Endometrial microvascular endothelial cells (primary cell): ENCODE measurements around the gene PLA2G4B. TPM values are rescaled to one million over a fixed set of nuclear protein-coding genes. Genes with fewer than 3 reads are reported as not detected.

Experiments
- in situ Hi-C: cut with HindIII; loops from 2 replicates; pipeline ENCODE4 v1.10.0; 2017; ENCODE audit warnings: low sequenced_read_pairs, low pct_unique_long_range_greater_than_20kb; ENCODE audit errors: inconsistent ontology term
- total RNA-seq: library from RNA; depleted of rRNA; stranded (reverse); fragments of >200 nt; gene quantifications from one replicate; pipeline ENCODE4 v1.2.3, GENCODE V29; 2015; ENCODE audit errors: inconsistent ontology term

Gene PLA2G4B
- total RNA-seq, 1 donor from 2014 or later, result not detected

DNA sequence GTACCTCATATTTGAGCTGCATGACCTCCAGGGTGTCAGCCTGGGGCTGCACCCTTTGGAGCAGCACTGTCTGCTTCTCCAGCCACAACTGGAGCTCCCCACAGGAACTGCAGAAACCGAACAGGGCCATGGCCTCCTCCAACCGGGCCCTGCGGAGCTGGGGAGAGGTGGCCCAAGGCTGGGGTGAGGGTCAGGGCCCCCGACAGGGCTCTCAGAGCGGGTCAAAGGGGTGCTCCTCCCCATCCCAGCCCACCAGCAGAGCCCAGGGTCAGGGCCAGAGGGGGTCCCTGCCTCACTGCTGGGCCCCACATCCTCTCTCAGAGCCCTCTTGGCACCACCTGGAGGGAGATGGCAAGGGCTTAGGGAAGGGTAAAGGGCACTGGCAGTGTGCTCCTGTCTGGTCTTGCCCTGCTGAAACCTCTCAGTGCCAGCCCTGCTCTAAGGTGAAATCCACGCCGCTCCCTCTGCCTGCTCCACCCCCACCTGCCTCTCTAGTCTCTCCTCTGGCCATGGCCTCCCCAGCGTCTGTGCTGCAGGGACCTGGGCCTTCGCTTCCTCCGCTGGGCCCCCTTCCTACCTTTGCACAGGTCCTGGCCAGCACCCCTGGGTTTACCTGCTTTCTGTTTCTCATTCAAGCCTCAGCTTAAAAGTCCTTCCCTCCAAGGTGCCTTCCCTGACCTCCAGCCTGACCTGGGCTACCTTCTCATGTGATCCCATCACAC lies 41.7 kb downstream of the PLA2G4B start:
- in situ Hi-C loops, result no loop called here

DNA sequence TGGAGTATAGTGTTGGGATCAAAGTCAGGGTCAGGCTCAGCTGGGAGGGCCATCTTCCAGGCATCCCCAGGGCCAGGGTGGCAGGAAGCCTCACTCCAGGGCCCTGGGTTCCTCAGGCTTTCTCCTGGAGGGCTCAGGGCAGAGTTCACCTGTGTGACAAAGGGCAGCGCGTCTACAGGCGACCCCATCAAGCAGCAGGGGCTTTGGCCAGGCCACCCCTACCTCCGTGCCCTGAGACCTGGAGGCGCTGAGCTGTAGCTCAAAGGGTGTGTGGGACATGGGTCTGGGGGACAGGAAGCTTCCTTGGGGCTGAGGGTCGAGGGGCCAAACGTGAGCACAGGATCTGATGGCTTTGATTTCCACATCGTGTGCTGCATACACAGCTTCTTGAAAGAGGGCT lies 42.4 kb downstream of the PLA2G4B start:
- in situ Hi-C loops, result no loop called here

DNA sequence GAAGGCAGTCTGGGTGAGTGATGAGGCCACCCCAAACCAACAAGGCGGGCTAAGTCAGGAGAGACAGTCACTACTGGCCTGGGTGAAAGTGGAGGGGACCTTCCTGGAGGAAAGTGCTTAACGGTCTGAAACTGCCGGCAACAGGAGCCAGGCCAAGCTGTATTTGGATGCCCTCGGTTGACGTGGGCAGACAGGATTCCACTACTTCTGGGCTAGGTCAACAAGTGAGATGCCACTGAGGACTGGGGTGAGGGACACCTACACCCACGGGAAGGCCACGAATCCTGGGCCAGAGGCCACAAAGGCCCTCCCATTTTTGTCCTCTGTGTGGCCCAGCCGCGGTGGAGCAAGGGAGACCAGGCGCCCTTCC lies 42.9 kb downstream of the PLA2G4B start:
- in situ Hi-C loops, result no loop called here

DNA sequence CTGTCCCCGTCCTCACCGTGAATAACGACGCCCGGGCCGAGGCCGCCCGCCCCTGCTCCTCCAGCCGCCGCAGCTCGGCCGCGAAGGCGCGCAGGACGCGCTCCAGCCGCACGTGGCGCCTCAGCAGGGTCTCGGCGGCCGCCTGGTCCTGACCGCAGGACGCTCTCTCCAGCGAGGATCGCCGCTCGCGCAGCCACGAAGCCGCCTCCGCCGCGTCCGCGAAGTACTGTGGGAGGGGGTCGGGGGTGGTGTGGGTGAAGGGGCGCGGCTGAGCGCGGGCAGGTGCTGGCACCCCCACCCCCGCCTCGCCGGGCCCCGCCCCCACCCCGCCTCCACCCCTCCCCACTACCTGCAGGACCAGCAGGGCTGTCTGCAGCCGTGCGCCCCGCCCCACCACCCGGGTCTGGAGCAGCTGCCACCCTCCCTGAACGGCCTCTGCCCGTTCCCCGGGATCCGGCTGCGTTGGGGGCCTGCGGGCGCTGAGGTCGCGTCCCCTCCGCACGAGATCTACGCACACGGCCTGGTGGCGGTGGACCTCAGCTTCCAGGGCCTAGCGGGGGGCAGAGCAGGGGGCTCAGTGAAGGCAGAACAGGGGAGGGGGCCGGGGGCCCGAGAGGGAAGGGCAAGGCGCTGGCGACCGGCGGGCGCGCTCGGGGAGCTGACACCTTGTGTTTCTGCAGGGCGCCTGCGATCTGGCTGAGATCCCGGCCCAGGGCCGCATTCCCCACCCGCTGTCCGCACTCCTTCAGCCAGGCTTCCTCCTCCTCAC lies 43.5 kb downstream of the PLA2G4B start:
- in situ Hi-C loops, result no loop called here

DNA sequence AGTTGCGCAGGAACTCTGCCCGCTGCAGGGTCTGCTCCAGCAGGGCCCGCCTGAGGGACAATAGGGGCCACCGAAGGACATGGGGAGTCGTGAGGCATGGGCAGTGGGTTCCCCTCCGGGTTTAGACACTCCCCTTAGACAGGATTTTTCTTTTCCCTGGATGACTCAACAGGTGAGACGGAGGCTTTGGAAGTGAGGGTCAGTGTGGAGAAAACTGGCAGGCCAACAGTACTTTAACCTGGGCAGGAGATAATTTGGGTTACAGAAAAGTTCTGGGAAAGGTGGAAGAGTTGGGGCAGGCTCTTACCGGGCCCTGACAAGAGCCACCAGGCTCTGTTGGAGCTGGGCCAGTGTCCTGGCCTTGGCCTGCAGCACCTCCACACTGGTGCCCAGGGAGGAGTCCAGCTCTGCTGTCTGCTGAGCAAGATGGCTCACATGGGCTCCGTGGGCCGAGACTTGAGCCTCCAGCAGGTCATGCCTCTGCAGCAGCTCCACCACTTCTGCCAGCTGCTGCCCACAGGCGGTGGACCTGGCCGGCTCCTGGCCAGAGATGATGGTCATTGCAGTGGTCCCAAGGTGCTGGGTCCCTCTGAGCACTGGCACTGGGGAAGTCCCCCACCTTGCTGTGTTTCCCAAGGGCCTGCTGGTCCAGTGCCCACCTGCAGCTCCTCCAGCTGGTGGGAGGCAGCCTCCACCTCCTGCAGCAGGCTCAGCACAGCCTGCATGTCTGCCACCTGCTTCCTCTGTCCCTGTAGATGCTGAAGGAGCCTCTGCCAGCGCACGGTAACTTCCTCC lies 44.2 kb downstream of the PLA2G4B start:
- in situ Hi-C loops, result no loop called here

DNA sequence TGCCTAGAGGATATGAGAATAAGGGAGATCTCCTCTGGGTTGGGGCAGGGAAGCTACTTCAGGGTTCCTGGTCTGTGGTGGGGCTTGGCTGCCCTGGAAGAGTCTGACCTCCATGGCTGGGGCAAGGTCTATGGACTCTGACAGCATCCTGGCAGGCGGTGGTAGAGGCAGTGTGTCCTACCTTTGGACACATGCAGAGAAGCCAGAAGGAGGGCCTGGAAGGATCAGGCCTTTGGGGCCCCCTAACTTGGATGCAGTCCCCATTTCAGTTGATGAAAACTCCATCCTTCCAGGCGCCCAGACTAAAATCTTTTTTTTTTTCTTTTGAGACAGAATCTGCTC lies 44.8 kb downstream of the PLA2G4B start:
- in situ Hi-C loops, result no loop called here

DNA sequence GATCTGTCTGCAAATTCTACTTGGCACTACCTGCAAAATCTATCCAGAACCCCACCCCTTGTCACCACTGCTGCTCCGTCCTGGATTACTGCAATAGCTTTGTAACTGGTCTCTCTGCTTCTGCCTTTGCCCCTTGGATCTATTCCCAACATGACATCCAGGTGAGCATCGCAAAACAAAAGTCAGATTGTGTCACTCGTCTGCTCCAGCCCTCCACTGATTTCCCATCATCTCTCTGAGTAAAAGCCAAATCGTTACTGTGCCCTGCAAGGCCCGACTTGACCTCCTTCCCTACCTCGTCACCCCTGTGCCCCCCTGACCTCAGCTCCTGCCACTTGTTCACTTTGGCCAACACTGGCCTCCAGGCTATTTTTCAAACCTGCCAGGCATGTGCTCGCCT lies 45.8 kb downstream of the PLA2G4B start:
- in situ Hi-C loops, result no loop called here

DNA sequence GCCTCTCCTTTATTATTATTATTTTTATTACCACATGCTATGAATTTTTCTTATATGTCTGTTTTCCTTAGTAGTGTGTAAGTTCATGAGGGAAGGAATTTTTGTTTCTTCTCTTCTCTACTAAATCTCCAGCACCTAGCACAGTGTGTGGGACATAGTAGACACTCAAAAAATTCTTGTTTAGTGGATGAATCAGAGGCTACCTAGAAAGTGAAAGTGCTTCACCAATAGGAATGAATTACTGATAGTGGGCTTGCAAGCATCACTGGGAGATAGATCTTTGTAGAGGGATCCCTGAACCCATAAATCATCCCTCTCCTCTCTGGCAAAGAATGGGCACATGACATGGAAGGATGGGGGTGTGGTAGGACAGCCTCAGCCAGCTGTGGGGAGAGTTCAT lies 46.7 kb downstream of the PLA2G4B start:
- in situ Hi-C loops, result no loop called here

DNA sequence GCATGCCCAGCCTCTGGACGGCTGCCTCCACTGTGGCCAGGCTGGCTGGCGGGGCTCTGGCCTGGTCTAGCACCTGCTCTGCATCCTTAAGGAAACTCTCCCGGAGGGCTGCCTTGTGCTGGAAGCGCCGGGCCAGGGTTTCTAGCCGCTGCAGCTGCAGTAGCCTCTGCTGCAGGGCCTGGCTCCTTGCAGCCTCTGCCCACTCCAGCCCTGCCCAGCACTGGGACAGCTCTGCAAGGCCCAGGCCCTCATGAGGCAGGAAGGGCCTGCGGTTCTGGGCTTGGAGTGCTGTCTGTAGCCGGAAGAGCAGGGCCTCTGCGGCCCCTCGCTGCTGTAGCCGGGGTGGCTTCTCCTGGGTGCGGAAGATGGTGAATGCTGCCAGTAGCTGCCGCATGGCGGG lies 47.2 kb downstream of the PLA2G4B start:
- in situ Hi-C loops, result no loop called here

DNA sequence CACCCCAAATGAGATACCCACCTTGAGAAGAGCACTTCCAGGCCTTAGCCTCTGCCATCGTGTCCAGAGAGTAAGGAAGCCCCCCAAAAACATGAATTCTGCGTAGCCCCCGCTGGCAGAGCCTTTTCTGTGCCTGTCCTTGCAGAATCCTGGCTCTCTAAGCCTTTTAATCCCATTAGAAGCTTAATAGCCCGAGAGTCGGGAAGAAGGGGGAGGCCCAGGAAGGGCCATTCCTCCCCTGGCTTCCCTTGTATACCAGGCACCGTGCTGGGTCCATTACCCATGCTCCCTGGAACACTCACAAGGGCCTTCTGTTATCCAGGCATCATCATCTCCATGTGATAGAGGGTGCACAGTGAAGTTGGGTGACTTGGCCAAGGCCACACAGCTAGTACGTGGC lies 48.1 kb downstream of the PLA2G4B start:
- in situ Hi-C loops, result no loop called here

DNA sequence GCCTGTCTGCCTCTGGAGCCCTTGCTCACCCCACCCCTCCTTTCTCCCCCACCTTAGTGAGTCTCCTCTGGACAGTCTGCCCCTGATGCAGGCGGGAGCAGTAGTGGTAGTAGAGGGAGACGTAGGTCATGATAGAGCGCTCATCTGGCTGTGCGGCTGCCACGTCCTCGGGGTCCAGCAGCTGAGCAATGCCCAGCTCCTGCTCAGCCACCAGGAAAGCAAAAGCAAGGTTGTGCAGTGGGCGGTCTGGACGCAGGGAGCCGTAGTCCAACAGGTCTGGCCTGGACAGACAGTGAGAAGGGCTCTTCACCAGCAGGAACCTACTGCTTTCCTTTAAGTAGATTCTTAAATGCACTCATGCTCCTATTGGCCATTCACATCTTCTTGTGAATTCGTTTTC lies 48.5 kb downstream of the PLA2G4B start:
- in situ Hi-C loops, result no loop called here

DNA sequence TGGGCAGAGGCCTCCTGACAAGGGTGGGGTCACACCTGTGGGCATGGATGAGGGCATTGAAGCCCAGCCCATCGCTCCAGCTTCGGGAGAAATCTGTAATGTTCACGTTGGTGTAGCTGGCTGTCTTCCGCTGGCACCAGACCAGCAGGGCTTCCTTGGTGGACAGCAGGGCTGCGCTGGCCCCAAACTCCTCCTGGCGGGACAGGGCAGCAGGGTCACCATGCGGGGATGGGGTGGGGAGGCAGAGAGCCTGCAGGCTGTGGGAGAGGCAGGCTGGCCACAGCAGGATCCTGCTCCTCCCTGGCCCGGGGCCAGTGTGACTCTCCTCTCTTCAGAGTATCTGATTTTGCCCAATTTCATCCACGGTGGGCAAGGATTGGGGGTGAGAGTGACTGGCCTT lies 49.2 kb downstream of the PLA2G4B start:
- in situ Hi-C loops, result no loop called here

DNA sequence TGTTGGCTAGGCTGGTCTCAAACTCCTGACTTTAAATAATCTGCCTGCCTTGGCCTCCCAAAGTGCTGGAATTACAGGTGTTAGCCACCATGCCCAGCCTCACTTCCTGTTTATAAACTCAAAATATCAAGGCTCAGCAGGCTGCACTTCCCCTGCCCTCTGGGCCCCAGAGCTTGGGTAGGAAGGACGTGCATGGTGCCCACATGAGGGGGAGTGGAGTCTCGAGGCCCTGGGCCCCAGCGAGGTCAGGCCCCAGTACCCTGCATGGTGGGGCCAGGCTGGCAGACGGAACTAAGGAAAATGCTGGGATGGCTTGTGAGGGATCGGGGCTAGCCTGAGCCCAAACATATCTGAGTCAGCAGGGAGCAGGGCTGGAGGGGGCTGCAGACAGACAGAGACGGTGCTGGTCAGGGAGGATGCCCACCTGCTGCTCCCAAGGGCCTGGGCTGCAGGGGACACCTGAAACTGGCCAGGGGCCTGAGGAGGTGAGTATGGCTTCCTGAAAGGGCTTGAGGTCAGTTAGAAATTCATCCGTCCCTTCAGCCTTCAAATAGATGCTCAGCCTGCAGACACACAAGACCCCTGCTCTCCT lies 50.1 kb downstream of the PLA2G4B start:
- in situ Hi-C loops, result no loop called here

DNA sequence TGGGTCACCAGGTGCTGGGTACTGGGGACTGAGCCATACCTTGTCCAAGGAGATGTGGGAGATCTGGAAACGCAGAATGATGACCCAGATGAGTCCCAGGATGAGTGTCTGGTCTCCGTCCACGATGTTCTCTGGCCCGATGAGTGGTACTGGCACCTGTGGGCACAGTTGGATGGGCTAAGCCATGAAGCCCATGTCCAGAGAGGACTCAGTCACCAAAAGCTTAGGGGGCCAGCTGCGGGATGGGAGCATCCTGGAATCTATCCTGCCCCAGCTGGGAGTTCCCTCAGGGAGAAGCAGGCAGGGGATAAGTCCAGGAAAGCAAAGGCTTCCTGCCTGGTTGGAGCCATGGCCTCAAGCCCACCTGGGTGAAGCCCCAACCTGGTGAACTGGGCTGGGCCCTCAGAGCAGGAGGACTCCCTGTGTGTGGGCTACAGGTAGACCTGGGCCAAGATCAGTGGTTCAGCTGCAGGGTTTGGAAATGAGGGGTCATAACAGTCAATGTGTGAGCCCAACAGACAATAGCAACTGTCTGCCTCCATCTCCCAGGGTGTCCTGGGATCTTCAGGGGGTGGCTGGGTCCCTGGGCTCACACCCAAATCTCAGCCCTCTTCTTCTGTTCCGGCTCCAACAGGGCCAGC lies 51.5 kb downstream of the PLA2G4B start:
- in situ Hi-C loops, result no loop called here

DNA sequence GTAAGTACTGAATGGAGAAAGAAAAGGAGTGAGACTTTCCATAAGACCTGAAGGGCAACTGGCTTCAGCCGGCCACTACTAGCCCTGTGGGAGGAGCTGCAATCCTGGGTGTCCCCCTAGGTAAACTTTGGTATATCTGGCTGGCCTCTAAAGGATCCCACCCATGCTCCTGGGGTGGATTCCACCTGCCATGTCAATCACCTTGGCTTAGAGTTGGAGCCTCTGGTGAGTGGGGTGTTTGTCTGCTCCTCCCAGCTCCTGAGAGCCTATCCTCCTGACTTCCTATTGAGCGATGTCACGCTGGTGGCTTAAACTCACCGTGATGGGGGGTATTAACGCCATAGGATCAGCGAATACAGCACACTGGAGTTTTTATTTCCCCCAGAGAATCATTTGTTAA lies 52.6 kb downstream of the PLA2G4B start:
- in situ Hi-C loops, result no loop called here

DNA sequence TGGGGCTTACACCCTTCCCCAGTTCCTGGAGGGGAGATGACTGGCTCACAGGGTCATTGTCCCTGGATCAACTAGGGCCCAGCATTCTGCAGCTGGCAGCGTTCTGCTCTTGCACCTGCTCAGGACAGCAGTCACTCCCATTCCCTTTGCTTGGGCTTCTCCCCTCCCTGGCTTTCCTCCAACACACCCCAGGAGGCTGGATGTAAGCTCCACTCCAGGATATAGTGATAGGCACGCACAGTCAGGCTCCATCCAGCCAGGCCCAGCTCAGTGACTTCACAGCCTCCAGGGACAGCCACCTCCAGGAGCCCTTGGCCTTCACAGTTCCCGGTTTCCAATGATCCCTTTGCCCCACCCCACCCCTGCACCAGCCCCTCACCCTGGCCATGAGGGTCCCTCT lies 53.3 kb downstream of the PLA2G4B start:
- in situ Hi-C loops, result no loop called here

DNA sequence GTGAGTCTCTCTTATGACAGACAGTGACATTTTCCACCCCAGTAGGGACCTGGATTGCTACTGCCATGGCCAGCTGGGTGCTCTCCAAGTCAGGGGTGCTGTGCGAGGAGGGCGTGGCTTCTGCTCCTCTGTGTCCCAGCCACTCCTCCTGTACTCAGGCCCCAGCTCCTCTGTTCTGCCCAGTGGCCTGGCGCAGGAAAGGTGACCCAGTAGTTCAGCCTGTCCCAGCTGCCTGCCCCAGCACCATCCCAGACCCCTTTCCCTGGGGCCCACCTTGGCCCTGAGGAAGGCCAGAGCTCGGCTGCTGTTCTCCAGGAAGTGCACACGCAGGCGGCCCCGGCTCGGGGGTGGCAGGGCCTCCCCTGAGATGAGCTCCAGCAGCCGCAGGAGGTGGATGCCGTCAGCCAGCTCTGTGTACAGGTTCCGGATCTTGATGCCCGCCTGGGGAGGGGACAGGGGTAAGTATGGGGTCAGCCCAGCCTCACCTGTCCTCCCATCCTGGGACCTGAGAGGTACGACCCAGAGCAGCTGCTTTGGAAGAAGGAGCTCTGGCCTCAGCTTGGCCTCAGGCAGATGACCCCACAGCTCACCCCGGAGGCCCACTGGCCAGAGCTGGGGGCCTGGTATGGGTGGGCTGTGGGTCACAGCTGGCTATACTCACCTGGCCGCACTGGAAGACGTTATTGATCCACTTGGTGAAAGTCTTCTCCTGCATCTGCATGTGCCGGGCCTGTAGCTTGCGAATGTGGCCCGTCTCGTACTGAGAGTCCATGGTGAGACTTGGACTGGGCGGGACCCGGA lies 54.2 kb downstream of the PLA2G4B start:
- in situ Hi-C loops, result no loop called here

DNA sequence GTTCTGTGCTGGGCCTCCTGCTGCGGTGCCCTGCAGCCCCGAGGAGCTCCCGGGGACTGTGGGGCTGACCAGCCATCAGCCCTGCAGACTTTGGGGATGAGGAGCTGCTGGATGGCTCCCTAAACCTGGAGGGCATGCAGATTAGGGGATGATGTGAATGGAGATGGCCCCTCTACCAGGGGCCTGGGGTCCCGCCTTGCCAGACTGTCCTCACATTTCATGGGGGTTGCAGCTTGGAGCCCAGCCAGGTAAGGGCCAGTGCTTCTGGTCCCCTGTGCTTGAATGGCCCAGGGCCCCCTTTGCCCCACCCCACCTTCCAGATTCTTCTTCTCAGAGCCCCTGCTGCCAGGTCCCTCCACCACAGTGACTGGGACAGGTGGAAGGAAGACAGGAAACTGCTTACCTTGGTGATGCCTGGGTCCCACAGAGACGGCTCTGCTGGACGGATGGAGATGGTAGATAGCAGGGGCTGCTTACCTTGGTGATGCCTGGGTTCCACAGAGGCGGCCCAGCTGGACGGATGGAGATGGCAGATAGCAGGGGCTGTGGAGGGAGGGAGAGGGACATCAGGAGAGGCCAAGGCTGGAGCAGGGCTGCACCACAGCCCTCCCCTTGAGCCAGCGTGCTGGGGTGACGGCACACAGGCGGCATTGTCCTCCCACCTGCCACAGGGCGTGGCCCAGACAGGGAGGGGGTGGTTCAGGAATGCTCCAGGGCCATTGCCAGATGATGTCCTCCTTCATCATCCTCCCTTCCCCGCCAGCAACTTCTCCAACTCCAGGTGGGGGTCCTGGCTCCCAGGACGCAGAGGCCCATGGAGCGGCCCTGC lies 55.0 kb downstream of the PLA2G4B start, which contains the start of gene SPTBN5:
Gene SPTBN5 (minus strand): TSS at position 632 of the 829 bp plus-strand sequence. CDS start 556 bp downstream, at position 76.
- in situ Hi-C loops, result no loop called here
